Stimulated activated CD8-positive, alpha-beta memory T cell treated with anti-CD3 and anti-CD28 coated beads, Interleukin-4, amount 100 ng/mL, for 48 hours (primary cell): ENCODE data around the gene EIF4G3.

Source experiments
- DNase-seq: peaks from one replicate; pipeline ENCODE4 v3.0.0-alpha.2; 2020

The EIF4G3 gene

DNA sequence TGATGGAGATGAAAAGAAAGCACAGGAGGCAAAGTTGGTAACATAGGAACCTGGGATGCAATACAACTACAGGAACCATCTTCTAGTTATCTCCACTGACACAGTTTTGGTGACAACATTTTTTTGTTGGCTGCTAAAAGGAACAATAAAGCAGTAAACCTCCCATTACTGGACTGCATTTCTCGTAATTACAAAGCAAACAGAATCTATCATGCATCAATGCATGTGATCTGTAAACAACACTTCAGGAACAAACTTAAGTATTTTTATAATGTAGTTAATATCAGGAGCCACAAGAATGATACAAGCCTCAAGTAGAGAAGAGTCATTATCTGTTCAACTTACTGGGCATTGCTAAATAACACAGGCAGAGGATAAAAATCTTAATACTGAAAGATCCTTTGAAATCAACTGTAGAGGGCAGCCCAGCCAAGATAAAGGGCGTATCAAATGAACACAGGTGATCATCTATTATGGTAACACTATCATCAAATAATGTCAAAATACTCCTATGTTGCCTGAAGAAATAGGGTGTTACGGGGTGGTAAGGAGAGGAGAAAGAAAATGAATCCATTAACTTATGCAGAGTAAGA, 193.3 kb downstream of the EIF4G3 start:
- no peak for DNase-seq

DNA sequence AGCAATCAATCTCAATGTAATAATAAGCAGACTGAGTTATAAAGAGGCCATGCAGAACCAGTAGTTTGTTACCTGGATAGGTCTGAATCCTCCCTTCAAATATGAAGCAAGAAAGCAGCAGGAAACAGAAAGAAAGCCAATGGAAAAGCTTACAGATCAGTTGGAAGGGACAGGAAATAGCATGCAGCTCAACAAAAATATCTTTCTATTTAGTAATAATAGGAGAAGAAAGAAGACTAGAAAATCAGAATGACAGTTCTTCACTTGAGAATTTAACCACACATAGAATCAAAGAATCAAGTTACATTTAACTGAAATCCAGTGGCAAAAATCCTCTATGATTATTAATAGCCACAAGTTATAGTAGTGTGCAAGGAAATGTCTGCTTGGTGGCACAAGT, 194.4 kb downstream of the EIF4G3 start:
- DNase-seq: no peak

GRCh38 chr1:20981915-20982314, 194.8 kb downstream of the EIF4G3 start:
- no peak for DNase-seq

DNA sequence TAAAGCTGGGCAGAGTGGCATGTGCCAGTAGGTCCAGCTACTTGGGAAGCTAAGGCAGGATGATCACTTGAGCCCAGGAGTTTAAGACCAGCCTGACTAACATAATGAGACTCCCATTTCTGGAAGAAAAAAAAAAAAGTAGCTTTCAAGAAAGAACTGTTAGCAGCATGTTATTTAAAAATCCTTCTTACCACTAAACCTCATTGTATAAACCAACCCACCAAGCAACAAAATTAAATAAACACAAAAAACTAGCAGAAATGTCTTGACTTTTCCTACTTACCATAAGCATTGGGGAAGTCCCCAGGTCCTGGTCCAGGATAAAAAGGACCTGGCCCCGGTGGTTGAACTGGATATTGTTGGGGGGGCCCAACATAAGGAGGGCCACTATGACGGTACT, 196.6 kb downstream of the EIF4G3 start:
- DNase-seq: no peak

- DNase-seq: no peak
Measured at GRCh38 chr1:20978413-20978812, 198.3 kb downstream of the EIF4G3 start.

- DNase-seq: no peak
Measured at GRCh38 chr1:20975668-20976067, 201.0 kb downstream of the EIF4G3 start.

DNA sequence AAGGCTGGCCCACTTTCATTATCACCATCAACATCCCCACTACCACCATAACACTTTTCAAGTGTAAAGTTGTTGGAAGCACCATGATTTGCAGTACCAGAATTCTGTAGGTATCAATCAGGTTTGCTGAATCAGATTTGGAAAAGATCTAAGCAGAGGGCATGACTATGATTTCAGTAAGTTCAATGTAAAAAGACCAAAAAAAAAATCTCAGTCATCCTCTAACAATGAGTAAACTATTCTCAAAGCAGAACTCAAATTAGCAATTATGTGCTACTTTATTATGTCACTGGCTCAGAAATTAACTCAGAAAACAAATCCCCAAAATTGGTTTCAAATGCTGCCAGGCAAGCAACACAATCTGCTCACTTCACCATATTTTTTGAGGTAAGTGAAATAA, 201.7 kb downstream of the EIF4G3 start:
- no peak for DNase-seq

- DNase-seq: no peak
Measured at GRCh38 chr1:20974069-20974468, 202.6 kb downstream of the EIF4G3 start.

DNA sequence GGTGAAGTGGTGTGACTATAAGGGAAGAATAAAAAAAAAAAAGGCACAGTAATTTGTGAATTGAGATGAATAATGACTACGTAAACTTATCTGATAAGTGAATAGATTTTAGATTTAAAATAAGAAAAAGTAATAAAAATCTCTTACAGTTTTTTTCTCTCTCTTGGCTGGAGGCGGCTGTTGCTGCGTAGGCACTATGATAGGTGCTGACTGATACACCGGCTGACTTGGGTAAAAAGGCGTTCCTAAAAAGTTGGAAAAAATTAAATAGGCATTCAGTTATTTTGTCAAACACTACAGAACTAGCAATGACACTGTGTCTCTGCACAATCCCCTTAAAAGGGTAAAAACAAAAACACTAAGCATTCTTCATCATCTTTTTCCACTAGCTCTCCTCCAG, 203.8 kb downstream of the EIF4G3 start:
- no peak for DNase-seq

DNA sequence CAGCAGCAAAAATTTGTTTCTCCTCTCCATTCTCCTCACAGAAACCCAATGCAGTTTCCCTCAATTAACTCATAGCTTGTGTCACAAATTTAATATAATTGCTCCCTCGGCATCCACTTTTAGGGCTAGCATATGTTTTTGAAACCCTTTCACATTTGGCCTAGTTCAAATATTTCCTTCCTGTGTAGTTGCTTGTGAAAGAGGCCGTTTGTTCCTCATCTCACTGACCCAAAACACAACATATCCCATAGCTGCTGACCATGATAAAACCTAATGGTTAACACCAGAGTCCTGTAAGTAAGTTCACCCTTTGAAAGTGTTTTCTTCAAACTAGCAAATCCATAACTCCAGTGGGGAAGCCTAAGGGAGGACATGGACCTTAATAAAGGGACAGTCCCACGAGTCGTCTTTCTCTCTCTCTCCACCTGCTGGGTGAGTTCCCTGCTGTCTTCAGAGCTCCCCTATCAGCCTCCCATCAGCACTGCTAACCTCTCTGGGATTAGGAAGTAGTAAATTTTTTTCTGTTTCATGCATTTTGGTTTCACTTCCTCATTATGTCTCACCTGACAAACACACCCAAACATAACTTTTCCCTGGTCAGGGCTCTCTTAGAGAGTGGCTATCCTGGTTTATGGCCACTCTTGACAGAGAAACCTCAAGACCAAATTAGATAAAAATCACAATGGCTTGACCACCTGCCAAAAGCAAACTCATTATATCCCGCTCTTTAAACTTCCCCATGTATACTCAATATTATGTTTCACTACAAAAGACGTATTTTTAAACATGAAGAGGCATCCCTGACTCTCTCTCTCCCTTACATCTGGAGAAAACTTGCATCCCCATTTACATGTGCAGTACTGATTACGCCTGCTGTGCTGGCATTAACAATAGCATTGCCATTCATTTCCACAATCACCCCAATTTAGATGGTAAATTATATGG, 211.9 kb downstream of the EIF4G3 start:
- no peak for DNase-seq

DNA sequence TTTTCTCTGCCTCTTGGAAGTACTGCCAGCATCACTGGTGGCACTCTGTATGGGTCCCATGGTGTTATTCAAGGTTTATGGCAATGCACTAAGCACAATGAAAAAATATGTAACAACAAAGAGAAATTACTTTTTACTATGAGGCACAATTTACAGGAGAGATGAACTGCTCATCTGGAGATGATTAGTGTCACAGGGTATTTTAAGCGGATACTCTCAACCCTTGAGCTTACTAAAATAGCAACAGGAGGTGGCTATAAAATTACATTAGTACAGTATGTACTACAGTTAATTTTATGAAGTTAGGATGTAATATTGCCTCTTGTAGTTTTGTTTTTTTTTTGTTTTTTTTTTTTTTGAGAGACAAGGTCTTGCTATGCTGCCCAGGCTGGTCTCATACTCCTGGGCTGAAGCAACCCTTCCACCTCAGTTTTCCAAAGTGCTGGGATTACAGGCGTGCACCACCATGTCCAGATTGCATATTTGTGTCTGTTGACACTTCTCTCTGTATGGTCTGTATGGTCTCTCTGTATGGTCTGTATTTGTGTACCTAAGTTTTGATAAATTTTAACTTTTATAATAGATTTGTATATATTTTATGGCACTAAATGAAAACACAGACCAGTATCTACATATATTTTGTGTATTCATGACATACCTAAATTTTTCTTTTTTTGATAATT, 214.0 kb downstream of the EIF4G3 start:
- no peak for DNase-seq

DNA sequence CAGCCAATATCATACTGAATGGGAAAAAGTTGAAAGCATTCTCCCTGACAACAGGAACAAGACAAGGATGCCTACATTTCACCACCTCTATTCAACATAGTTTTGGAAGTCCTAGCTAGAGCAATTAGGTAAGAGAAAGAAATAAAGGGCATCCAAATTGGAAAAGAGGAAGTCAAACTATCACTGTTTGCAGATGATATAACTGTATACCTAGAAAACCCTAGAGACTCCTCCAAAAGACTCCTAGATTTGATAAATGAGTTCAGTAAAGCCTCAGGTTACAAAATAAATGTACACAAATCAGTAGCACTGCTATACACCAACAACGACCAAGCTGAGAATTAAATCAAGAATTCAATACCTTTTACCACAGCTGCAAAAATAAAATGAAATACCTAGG, 218.3 kb downstream of the EIF4G3 start:
- no peak for DNase-seq

- DNase-seq: no peak
Measured at GRCh38 chr1:20956272-20956671, 220.4 kb downstream of the EIF4G3 start.

DNA sequence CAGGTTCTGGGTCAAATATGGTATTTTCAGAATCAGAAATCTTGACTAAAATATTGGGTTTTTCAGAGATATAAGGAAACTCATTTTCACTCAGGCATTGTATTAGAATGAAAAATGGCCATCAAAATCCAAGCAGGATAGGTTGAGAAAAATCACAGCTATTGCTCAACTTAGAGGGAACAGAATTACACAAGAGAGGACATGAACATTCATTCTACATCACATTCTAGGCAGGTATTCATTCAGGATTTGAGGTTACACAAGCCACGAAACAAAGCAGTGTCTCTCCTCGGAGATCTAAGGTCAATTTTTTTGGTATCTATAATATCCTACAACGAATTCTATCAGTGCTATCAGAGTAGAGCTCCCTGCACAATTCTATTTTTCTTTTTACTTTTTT, 226.0 kb downstream of the EIF4G3 start:
- DNase-seq: no peak

- DNase-seq: no peak
Measured at GRCh38 chr1:20949871-20950590, 226.7 kb downstream of the EIF4G3 start.

- no peak for DNase-seq
Measured at GRCh38 chr1:20948101-20948500, 228.6 kb downstream of the EIF4G3 start.

GRCh38 chr1:20947409-20947808, 229.3 kb downstream of the EIF4G3 start:
- DNase-seq: no peak

DNA sequence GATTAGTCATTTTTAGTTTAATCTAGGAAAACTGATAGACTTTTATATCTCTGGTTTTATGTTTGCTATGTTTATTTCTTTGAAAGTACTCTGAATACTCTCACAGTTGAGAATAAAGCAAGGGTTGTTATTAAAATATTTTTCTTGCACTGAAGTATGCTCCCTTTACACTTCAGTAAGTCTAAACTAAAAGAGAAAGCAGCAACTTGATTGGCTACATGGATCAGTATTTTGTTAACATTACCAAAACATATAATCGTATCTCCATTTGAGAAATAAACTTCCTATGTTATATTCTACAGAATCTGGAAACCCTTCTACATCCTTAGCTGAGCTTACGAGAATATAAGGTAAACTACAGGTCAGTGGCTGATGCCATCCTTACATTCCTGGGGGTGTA, 240.1 kb downstream of the EIF4G3 start:
- DNase-seq: no peak

DNA sequence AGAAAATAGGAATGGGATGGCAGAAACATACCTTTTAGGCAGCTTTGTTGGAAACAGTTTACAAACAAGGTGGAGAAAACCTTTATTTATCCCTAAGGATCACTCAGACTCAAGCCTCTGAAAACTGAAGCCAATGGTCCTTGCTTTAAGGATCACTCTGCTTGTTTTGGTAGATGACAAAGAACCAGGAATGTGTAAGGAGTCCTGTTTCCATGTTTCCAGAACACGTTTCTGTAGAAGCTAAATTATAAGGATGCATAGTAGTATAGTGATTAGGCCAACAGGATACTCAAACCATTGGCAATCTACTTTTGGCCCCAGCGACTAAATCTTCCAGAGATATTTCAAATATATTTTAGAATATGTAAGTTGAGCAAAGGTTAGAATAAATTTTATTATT, 240.5 kb downstream of the EIF4G3 start:
- no peak for DNase-seq

DNA sequence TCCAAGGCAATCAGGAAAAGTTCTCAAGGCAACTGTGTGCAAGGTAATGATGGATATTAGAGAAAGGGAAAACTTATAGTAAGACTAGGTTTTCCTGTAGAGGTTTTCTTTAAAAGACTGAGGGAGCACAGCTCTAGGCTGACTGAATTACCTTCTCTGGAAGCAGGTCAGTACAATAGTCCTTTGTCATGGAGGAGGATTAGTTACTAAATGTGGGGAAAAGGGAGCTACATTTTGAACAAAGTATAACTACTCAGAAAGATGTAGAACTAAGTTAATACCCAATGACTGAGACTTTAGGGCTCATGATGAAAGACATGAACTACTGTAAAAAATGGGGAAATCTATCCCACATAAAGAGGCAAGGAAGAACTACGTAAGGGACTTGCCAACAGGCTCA, 241.0 kb downstream of the EIF4G3 start:
- no peak for DNase-seq

GRCh38 chr1:20932437-20932977, 244.2 kb downstream of the EIF4G3 start:
- DNase-seq: peak; percentile 37

DNA sequence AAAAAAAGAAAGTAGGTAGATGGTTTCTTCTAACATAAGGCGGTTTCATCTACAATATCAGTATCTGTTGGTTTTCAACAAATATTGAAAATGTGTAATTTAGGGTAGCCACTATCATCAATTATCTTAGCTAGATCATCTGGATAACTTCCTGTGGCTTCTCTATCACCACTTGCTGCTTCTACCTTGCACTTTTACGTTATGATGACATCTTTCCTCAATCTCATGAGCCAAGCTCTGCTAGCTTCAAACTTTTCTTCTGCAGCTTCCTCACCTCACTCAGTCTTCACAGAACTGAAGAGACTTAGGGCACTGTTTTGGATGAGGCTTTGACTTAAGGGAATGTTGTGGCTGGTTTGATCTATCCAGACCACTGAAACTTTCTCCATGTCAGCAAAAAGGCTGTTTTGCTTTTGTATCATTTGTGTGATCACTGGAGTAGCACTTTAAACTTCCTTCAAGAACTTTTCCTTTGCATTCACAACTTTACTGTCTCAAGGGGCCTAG, 244.7 kb downstream of the EIF4G3 start:
- no peak for DNase-seq

GRCh38 chr1:20930427-20930826, 246.3 kb downstream of the EIF4G3 start:
- DNase-seq: no peak
